GM19099 (cell line): ENCODE measurements around the gene CBLC.

Experiments
- POLR2A ChIP-seq: IDR thresholded peaks from 3 replicates; pipeline ENCODE4 v1.6.1; 2011; ENCODE audit warnings: low read depth; ENCODE audit not compliant: insufficient read length; ENCODE audit errors: extremely low read depth

The CBLC gene

DNA sequence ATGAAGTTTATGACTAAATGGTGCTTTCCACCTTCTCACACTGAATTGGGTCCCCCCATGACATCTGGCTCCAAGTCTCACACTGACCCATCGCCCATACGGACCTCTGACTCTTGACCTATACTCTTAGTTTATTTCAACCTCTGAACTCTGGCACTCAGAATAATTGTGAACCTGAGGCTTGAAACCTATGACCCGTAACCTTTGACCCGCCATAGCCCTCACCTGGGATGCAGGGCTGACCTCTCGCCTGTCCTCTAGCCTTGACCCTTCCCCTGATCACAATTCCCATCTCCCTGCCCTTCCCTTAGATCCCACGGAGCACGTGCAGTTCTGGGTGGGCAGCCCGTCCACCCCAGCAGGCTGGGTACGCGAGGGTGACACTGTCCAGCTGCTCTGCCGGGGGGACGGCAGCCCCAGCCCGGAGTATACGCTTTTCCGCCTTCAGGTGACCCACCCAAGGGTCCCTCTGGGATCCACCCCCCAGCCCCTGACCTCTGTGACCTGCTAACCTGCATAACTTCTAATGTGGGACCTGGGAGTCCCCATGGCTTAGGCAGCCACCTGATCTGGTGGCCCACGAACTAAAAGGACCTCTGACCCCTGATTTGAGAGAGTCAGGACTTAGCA is 36.3 kb downstream of the CBLC start:
- TF ChIP-seq POLR2A, result no peak

DNA sequence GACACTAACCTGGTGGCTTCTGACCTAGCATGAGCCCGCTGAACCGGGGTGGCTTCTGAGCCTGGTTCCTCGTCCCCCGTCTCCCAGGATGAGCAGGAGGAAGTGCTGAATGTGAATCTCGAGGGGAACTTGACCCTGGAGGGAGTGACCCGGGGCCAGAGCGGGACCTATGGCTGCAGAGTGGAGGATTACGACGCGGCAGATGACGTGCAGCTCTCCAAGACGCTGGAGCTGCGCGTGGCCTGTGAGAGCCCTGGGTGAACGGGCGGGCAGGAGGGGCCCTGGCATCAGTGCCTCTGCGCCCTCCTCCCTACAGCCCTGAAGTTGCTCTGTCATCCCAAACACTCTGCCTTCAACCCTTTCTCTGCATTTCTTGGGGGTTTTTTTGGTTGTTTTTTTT is 36.8 kb downstream of the CBLC start:
- no peak for TF ChIP-seq POLR2A

DNA sequence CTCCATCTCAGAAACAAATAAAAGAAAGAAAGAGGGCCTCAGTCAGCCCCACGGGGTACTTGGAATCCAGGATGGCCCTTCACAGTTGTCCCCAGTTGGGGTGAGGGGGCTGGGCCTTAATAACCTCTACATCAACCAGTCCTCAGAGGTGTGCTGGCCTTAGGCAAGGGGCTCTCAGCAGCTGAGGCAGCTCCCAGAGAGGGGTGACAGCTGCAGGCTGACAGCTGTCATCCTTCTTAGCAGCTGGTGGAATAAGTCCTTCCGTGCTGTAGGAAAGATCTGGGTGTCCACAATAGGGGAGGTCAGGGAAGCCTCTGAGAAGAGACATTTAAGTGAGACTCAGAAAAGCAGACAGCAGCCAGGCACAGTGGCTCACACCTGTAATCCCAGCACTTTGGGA is 38.6 kb downstream of the CBLC start:
- no peak for TF ChIP-seq POLR2A

DNA sequence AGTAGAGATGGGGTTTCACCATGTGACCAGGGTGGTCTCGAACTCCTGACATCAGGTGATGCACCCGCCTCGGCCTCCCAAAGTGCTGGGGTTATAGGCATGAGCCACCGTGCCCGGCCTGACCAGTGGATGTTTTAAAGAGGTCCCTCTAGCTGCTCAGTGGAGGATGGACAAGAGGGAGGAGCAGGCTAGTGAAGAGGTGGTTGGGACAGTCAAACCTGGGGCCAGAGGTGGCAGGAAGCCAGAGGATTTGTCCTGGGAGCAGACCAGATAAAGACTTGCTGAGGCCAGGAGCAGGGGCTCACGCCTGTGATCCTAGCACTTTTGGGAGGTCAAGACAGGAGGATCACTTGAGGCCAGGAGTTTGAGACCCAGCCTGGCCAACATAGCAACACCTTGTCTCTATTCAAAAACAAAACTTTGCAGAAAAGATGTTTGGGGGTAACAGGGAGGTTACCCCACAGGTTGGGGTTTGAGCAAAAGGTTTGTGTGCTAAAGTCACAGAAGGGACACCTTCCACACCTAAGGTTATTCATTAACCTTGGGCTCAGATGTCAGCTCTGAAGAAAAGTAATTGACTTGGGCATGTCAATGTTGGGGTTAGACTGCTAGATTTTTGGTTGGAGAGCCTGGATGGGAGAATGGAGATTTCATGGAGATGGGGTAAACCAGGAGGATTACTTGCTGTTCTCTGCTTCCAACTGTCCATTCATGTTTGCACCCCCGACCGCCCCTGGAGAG is 40.2 kb downstream of the CBLC start:
- TF ChIP-seq POLR2A, result no peak

DNA sequence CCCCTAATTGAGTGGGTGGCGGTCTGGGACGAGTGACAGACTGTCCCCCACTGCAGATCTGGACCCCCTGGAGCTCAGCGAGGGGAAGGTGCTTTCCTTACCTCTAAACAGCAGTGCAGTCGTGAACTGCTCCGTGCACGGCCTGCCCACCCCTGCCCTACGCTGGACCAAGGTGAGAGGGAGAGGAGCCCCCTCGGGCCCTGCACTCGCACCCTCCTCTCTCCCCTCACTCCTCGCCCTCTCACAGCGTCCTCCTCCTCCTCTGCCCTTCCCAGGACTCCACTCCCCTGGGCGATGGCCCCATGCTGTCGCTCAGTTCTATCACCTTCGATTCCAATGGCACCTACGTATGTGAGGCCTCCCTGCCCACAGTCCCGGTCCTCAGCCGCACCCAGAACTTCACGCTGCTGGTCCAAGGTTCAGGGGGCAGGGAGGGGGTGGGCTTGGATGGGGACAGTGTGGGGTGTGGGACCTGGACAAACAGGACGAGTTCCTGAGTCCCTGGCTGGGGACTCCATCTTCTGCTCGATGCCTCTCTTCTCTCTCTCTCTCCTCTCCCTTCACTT is 40.9 kb downstream of the CBLC start:
- no peak for TF ChIP-seq POLR2A

DNA sequence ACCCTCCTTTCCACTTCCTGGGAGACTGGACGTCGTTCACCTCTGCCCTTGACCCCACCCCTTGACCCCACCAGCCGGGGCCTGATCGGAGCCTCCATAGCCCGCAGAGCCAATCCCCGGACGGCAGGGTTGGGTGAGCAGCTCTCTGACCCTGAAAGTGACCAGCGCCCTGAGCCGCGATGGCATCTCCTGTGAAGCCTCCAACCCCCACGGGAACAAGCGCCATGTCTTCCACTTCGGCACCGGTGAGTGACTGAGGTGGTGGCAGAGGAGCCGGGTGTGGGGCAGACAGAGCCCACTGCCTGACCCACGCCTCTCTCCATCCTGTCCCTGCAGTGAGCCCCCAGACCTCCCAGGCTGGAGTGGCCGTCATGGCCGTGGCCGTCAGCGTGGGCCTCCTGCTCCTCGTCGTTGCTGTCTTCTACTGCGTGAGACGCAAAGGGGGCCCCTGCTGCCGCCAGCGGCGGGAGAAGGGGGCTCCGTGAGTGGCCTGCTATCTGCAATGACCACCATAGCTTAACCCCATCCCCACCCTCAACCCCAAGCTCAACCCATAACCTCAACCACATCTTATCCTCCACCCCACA is 41.6 kb downstream of the CBLC start:
- TF ChIP-seq POLR2A, result no peak

DNA sequence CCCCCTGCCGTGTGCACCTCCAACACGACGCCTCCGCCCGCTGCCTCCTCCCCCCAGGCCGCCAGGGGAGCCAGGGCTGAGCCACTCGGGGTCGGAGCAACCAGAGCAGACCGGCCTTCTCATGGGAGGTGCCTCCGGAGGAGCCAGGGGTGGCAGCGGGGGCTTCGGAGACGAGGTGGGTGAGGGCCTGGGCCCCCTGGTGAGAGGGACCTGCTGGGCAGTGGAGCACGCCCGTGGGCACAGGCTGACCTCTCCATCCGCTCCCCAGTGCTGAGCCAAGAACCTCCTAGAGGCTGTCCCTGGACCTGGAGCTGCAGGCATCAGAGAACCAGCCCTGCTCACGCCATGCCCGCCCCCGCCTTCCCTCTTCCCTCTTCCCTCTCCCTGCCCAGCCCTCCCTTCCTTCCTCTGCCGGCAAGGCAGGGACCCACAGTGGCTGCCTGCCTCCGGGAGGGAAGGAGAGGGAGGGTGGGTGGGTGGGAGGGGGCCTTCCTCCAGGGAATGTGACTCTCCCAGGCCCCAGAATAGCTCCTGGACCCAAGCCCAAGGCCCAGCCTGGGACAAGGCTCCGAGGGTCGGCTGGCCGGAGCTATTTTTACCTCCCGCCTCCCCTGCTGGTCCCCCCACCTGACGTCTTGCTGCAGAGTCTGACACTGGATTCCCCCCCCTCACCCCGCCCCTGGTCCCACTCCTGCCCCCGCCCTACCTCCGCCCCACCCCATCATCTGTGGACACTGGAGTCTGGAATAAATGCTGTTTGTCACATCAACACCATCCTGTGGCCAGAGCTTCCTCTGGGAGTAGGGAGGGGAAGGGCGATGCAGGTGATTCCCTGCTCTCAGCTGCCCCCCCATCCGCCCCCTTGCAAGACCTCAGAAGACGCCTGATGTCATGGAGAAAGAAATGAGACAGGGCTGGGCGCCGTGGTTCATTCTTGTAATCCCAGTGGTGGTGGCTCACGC is 43.2 kb downstream of the CBLC start:
- TF ChIP-seq POLR2A, result no peak

DNA sequence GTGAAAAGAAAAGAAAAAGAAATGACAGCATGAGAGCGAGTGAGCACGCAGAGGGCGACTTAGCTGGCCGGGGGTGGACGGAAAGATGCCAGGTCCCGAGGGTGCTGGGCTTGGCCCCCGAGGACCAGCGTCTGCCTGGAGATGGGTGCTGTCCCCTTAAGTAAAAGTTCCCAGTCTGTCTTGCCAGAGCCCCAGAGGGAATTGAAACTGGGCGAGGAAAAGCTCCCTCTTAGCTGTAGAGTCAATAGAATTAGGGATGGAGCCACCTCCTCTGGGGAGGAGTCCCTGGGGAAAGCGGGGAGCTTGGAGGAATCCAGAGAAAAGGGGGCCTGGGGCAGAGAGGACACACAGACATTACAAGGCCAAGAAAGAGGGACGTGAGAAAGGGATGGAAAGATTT is 44.5 kb downstream of the CBLC start:
- no peak for TF ChIP-seq POLR2A

DNA sequence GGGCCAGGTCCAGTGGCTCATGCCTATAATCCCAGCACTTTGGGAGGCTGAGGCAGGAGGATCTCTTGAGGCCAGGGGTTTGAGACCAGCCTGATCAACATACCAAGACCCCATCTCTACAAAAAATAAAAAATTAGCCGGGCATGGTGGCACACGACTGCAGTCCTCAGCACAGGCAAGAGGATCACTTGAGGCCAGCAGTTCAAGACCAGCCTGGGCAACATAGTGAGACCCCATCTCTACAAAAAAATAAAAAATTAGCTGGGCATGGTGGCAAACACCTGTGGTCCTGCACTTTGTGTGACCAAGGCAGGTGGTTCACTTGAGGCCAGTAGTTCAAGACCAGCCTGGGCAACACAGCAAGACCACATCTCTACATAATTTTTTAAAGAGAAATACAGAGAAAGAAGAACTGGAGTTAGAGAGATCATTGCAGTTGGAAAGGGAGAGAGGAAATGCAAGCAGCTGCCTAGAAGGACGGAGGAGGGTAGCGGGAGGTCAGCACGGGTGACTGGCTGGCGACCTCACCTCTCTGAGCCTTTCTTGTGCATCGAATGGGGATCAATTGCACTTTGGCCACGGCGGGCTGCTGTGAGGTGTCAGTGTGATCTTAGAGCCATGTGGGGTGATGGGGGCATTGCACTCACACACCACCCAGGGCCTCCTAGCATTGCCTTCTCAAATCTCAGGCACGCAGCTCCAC is 45.1 kb downstream of the CBLC start:
- no peak for TF ChIP-seq POLR2A

DNA sequence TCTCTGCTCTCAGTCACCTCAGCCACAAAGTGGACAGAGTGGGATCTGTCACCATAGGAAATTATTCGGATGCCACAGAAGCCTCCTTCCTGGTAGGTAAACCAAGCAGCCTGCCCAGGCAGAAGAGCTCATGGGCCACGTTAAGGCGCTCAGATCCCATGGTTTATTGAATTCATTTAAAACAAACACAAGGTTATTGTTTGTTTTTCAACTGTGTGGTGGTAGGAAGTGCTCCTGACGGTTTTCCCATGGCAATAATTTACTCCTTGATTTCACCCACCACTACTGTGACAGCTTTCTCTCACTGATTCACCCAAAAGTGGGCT is 45.6 kb downstream of the CBLC start:
- no peak for TF ChIP-seq POLR2A

DNA sequence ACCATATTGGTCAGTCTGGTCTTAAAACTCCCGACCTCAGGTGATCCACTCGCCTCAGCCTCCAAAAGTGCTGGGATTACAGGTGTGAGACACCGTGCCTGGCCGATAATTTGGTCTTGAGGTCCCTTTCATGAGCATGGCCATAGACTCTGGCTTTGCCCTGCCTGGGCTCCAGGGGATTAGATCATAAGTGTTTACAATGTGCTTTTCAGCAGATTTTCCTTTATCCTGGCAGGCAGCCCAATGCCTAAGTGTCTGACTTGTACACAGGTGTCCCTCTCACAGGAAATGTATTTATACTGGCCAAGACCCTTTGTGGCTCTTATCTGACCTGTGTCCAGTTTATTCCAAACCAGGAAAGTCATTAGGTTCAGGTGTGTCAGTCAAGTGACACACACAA is 47.1 kb downstream of the CBLC start:
- no peak for TF ChIP-seq POLR2A

DNA sequence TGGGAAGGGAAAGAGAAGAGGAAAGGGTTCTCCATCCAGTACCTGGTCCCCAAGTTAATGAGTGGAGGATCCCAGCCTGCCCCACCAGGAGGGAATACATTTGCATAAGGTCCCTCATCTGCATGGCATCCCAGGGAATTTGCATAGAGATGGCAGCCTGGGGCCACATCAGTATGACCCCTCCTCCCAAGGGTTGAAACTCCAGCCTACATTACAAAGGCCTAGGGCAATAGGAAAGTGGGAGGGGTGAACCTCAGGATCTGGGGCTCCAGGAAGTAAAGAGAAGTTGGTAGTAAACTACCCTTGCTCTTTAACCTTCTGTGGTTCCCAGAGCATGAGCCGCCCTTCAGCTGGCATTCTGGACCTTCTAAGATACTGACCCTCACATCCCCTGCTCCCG is 61.6 kb downstream of the CBLC start:
- no peak for TF ChIP-seq POLR2A

DNA sequence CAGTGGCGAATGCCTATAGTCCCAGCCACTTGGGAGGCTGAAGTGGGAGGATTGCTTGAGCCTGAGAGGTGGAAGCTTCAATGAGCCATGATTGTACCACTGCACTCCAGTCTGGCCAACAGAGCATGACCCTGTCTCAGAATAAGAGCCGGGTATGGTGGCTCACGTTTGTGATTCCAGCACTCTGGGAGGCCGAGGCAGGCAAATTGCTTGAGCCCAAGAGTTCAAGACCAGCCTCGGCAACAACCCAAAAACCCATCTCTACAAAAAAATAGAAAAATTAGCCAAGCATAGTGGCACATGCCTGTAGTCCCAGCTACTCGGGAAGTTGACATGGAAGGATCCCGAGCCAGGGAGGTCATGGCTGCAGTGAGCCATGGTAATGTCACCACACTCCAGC is 63.1 kb downstream of the CBLC start:
- TF ChIP-seq POLR2A, result no peak

DNA sequence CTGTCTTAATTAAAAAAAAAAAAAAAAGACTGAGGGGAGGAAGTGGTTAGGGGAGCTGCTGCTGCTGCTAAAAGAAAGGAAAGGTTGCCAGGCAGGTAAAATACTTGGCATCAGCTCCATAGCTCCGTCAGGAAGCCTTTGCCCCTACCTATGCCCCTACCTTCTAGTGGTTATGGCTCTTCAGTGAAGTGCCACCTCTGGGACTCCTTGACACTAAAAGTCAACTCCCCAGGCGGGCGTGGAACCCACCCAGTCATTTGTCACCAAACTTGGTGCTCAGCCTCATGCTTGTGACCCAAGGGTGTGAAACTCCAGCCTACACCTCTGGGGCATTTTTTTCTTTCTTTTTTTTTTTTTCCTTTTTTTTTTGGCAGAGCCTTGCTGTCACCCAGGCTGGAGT is 63.5 kb downstream of the CBLC start:
- TF ChIP-seq POLR2A, result no peak

DNA sequence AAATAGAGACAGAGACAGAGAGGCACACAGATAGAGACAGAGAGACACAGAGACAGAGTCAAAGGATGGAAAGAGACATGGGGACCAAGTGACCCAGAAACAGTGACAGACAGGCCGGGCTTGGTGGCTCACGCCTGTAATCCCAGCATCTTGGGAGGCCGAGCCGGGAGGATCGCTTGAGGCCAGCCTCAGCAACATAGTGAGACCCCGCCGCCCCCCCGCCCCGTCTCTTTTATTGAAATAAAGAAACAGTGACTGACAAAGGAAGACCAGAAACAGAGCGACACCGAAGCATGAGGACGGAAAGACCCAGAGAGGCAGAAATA is 67.6 kb downstream of the CBLC start:
- TF ChIP-seq POLR2A, result no peak
